Esophagus squamous epithelium (tissue), 5 donors: ENCODE results near the gene ALDH4A1. TPM values are rescaled to one million over a fixed set of nuclear protein-coding genes. Genes with fewer than 3 reads are reported as not detected.

ENCODE experiments used
- DNase-seq: peaks from one replicate; lab custom pipeline; 2025; lab: John Stamatoyannopoulos, UW
- H3K27ac ChIP-seq, 4 donors: fragments of 200-600 bp; sonication (generic); one replicate each; pipeline ENCODE4 v1.5.1; 2016 to 2019; ENCODE audit warnings: mild to moderate bottlenecking in 1 of 4
- H3K27me3 ChIP-seq, 4 donors: fragments of 200-600 bp; sonication (generic); 1 replicate in 3 of 4; 2 replicates in 1 of 4; pipeline versions ENCODE4 v1.5.1 to v1.6.0; 2017 to 2021; ENCODE audit warnings: antibody characterized with exemption in 1 of 4
- H3K36me3 ChIP-seq, 3 donors: fragments of 200-600 bp; sonication (generic); one replicate each; pipeline ENCODE4 v1.5.1; 2016 to 2019
- H3K4me1 ChIP-seq, 3 donors: fragments of 200-600 bp; sonication (generic); one replicate each; pipeline ENCODE4 v1.5.1; 2017 to 2019
- H3K4me3 ChIP-seq, 4 donors: fragments of 200-600 bp; sonication (generic); 1 replicate in 3 of 4; 2 replicates in 1 of 4; pipeline ENCODE4 v1.5.1; 2016 to 2019; ENCODE audit warnings: mild to moderate bottlenecking in 2 of 4, moderate library complexity in 1 of 4
- H3K9me3 ChIP-seq, 3 donors: fragments of 200-600 bp; sonication (generic); one replicate each; pipeline ENCODE4 v1.5.1; 2016 to 2019
- POLR2A ChIP-seq, 4 donors: fragments of 450-650 bp; IDR thresholded peaks; one replicate each; pipeline ENCODE4 v1.6.1; 2017; ENCODE audit warnings: antibody characterized with exemption in 4 of 4, mild to moderate bottlenecking in 4 of 4, moderate library complexity in 3 of 4
- WGBS, 2 donors: methylation state at CpG; one replicate each; pipeline ENCODE4 v1.1.5; 2018; 5-methylcytosine and 5-hydroxymethylcytosine counted together
- intact Hi-C: fragments of 100-400 bp; cut with DNase I; formaldehyde crosslinking; loops from one replicate; pipeline ENCODE4 v1.15.0; 2022
- total RNA-seq, 4 donors: library from RNA; depleted of rRNA; stranded (reverse); fragments of >200 nt; gene quantifications; one replicate each; pipeline ENCODE4 v1.1.0, GENCODE V29; 2016
- TF ChIP-seq, protein P1 (sequence below), 6 experiments: fragments of 450-650 bp in 4 of 6; fragments of 200-600 bp in 2 of 6; sonication (generic) in 2 of 6; IDR thresholded peaks; one replicate each; pipeline ENCODE4 v1.5.1; 2016 to 2019; ENCODE audit warnings: antibody characterized with exemption in 6 of 6, mild to moderate bottlenecking in 4 of 6, moderate library complexity in 4 of 6
- donor health status: DM: yes; HTN: yes; CAD: no.

Gene ALDH4A1
- total RNA-seq, 4 donors from 2014 or later = 36.7 to 59.1 (median 50.3) TPM

DNA sequence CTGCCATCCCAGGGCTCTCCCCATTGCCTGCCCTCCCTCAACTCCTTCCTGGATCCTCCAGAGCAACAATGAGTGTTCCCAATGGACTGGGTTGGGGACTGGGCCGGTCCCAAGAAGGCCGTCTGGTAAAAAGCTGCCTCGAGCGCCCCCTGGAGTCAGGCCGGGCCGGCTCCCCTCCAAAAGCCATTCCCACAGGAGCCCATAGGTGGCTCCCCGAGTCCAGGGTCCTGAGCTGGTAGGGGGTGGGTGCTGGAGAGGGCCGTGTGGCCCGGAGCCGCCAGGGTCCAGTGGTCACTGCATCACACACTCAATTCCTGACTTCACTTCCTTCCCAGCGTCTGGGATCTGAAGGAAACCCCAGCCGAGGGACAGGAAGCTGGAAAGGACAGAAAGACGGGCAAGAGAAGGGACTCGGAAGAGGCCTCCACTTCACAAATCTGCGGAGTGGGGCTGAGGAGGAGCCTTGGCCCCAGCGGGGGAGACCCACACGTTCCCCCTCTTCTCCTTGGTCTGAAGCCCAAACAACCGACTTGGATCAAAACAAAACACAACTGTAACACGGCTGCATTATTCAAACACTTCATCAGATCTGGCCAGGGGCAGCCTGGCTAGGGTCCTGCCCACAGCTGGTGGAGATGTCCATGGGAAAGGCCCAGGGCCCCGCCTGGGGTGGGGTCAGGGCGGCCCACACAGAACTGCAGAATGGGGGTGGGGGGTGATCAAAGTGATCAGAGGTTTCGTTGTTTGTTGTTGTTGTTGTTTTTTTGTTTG is 10.9 kb upstream of the ALDH4A1 start:
- H3K36me3 ChIP-seq = peaks cover 17 to 100% (median 32%) of the 10 kb centered on the region in 3 donors

DNA sequence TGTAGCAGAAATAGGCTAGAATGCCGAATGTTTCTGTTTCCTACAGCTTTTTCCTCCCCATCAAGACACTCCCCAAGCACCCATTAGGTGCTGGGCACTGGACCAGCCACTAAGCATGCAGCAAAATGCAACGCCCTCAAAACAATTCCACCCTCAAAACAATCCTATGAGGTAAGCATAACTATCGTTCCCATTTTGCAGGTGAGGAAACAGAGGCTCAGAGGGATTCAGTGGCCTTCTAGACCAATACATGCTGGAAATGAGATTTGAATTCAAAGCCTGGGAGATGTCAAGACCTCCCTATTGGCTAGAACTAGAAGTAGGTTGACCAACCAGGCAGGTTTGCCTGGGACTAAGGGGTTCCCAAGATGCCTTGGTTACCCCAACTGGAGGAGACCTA is 10.2 kb upstream of the ALDH4A1 start:
- intact Hi-C loops = no loop called here
- Histone ChIP-seq H3K36me3 (peaks cover 15 to 100% (median 32%) of the 10 kb centered on the region in 3 donors), H3K9me3 (no peaks in the 10 kb centered on the region), H3K27me3 (no peaks in the 10 kb centered on the region), H3K27ac (peak overlapping the region in 3 of 4 donors; percentile 12 to 73 (median 59)), H3K4me1 (peaks cover 0 to 38% (median 12%) of the 10 kb centered on the region in 3 donors), H3K4me3 (no peak overlapping the region)
- no peak for DNase-seq
- TF ChIP-seq, protein P1, sequence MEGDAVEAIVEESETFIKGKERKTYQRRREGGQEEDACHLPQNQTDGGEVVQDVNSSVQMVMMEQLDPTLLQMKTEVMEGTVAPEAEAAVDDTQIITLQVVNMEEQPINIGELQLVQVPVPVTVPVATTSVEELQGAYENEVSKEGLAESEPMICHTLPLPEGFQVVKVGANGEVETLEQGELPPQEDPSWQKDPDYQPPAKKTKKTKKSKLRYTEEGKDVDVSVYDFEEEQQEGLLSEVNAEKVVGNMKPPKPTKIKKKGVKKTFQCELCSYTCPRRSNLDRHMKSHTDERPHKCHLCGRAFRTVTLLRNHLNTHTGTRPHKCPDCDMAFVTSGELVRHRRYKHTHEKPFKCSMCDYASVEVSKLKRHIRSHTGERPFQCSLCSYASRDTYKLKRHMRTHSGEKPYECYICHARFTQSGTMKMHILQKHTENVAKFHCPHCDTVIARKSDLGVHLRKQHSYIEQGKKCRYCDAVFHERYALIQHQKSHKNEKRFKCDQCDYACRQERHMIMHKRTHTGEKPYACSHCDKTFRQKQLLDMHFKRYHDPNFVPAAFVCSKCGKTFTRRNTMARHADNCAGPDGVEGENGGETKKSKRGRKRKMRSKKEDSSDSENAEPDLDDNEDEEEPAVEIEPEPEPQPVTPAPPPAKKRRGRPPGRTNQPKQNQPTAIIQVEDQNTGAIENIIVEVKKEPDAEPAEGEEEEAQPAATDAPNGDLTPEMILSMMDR (IDR thresholded peaks at IDR 0.05) = no peak
- TF ChIP-seq POLR2A (IDR thresholded peaks at IDR 0.05) = no peak
- 86 to 91% methylated on average over 3 of the region's 3 CpGs for WGBS, 2 donors

More for the DNA sequence above, 10.9 kb upstream of the ALDH4A1 start:
- no peak for DNase-seq
- Histone ChIP-seq H3K27ac (peak overlapping the region; percentile 12 to 73 (median 60)), H3K9me3 (no peaks in the 10 kb centered on the region), H3K4me1 (peaks cover 0 to 31% (median 11%) of the 10 kb centered on the region in 3 donors), H3K27me3 (no peaks in the 10 kb centered on the region), H3K4me3 (peak overlapping the region in 2 of 4 donors; percentile 3 to 19)
- intact Hi-C loops = no loop called here
- WGBS, 2 donors = 61 to 71% methylated on average over 2 to 6 of the region's 22 CpGs
- no peak for TF ChIP-seq POLR2A (IDR thresholded peaks at IDR 0.05)
- TF ChIP-seq, protein P1 (IDR thresholded peaks at IDR 0.05) = peak; percentile 87 to 97 (median 92)

GRCh38 chr1:18908911-18909771 is 6.8 kb upstream of the ALDH4A1 start:
- Histone ChIP-seq H3K9me3 (no peaks in the 10 kb centered on the region), H3K4me3 (no peak overlapping the region), H3K4me1 (peaks cover 4 to 38% (median 18%) of the 10 kb centered on the region in 3 donors), H3K27me3 (no peaks in the 10 kb centered on the region), H3K36me3 (peaks cover 7 to 98% (median 35%) of the 10 kb centered on the region in 3 donors), H3K27ac (peak overlapping the region in 1 of 4 donors; percentile 82)
- no peak for DNase-seq
- WGBS, 2 donors = 69 to 81% methylated on average over 17 of the region's 17 CpGs
- intact Hi-C loops = loop anchor here (5.0 kb wide), 1 partner anchor 183 kb away; no protein-coding TSS in a partner anchor
- TF ChIP-seq, protein P1 (IDR thresholded peaks at IDR 0.05) = no peak
- TF ChIP-seq POLR2A (IDR thresholded peaks at IDR 0.05) = no peak

DNA sequence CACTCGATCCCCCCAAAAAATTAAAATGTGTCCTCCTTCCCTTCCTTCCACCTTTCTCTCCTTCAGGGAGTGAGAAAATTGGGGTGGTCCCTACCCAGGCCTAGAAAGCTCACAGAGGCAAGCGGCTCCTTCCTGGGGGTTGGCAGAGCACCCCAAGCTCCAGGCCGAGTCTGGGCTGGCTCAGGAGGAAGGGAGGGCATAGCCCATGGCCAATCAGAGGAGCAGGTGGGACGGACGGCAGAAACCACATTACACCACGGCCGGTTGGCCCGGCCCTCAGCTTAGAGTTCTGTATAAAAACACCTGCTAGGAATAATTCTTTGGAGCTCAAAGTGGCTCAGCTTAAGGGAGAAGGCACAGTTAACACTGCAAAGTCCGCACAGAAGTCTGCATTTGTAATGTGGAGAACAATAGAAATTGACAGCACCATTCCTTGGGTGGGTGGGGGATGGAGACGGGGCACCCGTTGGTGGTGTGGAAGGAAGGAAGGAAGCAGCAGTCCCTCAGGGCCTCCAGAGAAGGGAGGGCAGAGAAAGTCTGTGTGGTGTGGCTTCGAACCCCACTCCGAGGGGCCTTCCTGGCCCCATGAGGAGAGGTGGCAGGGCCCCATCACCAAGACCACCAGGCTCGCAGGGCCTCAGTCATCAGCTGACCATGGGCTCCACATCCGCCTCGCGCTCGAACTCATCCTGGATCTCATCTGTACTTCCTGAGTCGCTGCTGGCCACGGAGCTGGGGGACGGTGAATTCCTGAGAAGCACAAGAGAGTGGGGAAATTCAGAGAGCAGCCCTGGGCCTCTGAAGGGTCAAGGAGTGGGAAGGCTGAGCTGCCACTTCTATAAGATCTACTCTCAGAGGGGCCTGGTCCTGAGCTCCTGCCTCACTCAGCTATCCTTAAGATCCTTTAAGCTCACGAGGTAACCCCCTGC is 5.8 kb upstream of the ALDH4A1 start:
- Histone ChIP-seq H3K4me1 (peaks cover 4 to 37% (median 19%) of the 10 kb centered on the region in 3 donors), H3K4me3 (no peak overlapping the region), H3K27me3 (no peaks in the 10 kb centered on the region), H3K36me3 (peaks cover 7 to 88% (median 35%) of the 10 kb centered on the region in 3 donors), H3K9me3 (no peaks in the 10 kb centered on the region), H3K27ac (peak overlapping the region; percentile 38 to 82 (median 58))
- TF ChIP-seq, protein P1 (IDR thresholded peaks at IDR 0.05) = no peak
- TF ChIP-seq POLR2A (IDR thresholded peaks at IDR 0.05) = no peak
- intact Hi-C loops = loop anchor here (5.0 kb wide), 1 partner anchor 184 kb away; no protein-coding TSS in a partner anchor
- no peak for DNase-seq
- WGBS, 2 donors = 47 to 51% methylated on average over 12 to 21 of the region's 22 CpGs
